HG03097 (cell line): ENCODE results near the gene FAM117B.
"Not testable (repeated sequence)": the region's sequence is repeated elsewhere in the genome, so short reads cannot be mapped to it uniquely, and the experiment has no call there.

ENCODE experiments used
- ATAC-seq: cut with Tn5 transposase; IDR thresholded peaks from one replicate; pipeline ENCODE4 v1.9.1; 2021; ENCODE audit not compliant: unreplicated experiment, low FRiP score

FAM117B gene

DNA sequence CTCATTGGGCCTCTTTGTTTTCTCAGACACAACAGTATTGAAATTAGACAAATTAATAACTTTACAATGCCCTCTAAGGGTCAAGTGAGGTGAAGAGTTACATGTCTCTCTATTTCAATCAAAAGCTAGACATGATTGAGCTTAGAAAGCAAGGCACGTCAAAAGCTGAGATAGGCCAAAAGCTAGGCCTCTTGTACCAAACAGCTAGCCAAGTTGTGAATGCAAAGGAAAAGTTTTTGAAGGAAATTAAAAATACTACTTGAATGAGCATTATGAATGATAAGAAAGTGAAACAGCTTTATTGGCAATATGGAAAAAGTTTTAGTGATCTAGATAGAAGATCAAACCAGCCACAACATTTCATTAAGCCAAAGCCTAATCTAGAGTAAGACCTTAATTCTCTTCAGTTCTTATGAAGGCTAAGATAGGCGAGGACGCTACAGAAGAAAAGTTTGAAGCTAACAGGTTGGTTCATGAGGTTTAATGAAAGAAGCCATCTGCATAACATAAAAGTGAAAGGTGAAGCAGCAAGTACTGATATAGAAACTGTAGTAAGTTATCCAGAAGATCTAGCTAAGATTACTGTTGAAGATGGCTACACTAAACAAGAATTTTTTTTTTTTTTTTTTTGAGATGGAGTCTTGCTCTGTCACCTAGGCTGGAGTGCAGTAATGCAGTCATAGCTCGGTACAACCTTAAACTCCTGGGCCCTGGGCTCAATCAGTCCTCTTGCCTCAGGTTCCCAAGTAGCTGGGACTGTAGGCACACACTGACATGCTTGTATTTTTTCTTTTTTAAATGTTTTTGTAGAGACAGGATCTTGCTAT, 65.5 kb downstream of the FAM117B start:
- ATAC-seq = no peak

DNA sequence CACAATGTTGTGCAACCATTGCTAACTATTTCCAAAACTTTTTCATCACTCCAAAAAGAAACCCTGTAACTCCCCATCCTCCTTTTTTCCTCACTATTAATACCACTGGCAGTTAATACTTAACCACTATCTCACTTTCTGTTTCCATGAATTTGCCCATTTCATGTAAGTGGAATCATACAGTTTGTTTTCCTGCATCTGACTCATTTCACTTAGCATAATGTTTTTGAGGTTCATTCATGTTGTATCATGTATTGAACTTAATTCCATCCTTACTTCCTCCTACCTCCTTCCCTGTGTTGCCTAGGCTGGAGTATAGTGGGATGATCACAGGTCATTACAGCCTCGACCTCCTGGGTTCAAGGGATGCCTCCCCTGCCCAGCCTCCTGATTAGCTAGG, 68.3 kb downstream of the FAM117B start:
- ATAC-seq = no peak

DNA sequence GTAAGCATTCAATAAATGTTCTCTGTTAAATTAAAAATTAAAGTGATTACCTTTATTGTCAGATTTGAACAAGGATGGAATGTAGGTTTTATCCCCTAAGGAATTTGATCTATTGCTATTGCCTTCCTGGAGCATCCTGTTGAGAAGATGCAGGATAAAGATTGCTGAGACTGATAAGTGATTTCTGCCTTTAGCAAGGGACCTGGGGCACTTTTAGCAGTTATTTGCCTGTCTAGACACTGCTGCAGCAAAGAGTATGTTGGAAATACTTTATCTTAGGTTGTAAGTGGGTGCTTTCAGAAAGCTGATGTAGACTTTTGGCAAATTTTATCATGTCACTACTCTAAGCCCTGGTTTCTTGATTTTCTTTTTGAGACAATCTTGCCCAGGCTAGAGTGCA, 69.5 kb downstream of the FAM117B start:
- no peak for ATAC-seq

DNA sequence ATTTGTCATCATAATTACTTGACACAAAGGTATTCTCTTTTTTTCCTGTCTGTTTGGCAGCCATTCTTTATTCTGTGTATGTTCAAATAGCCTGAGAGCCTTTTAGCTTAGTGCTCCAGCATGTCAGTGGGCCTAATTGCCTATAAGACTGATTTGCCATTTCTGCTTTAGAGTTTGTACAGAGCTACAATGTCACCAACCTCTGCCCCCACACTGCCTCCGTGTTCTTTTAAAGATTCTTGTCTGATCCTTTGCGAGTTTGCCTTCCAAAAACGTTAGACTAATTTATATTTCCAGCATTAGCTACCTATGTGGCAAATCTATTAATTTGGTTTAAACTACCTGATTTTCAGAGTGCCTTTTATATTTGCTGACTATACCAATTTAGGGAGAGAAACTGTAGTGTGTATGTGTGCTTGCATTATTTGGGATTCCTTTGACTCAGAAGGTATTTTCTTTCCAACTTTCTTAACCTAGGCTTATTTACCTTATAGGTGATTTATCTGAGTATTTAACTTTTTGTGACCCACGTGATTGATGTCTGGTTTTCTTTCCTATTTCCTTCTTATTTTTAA, 70.8 kb downstream of the FAM117B start:
- no peak for ATAC-seq

DNA sequence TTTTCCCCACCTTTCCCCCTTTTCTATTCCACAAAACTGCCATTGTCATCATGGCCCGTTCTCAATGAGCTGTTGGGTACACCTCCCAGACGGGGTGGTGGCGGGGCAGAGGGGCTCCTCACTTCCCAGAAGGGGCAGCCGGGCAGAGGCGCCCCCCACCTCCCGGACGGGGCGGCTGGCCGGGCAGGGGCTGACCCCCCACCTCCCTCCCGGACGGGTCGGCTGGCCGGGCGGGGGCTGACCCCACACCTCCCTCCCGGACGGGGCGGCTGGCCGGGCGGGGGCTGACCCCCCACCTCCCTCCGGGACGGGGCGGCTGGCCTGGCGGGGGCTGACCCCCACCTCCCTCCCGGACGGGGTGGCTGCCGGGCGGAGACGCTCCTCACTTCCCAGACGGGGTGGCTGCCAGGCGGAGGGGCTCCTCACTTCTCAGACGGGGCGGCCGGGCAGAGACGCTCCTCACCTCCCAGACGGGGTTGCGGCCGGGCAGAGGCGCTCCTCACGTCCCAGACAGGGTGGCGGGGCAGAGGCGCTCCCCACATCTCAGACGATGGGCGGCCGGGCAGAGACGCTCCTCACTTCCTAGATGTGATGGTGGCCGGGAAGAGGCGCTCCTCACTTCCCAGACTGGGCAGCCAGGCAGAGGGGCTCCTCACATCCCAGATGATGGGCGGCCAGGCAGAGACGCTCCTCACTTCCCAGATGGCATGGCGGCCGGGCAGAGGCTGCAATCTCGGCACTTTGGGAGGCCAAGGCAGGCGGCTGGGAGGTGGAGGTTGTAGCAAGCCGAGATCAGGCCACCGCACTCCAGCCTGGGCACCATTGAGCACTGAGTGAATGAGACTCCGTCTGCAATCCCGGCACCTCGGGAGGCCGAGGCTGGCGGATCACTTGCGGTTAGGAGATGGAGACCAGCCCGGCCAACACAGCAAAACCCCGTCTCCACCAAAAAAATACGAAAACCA, 80.5 kb downstream of the FAM117B start:
- ATAC-seq = not testable (repeated sequence)

DNA sequence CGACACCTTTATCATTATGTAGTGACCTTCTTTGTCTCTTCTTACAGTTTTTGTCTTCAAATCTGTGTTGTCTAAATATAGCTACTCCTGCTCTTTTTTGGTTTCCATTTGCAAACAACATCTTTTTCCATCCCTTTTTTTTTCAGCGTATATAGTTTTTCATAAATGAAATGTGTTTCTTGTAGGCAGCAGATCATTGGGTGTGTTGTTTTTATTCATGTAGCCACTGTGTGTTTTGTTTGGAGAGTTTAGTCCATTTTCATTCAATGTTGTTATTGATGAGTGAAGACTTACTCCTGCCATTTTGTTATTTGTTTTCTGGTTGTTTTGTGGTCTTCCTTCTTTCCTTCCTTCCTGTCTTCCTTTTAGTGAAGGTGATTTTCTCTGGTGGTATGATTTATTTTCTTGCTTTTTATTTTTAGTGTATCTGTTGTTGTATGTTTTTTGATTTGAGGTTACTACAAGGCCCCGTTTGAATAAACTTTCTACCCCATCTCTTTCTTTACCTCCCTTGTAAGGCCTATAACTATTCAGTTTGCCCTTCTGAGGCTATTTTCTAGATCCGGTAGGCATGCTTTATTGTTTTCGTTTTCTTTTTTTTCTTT, 81.4 kb downstream of the FAM117B start:
- ATAC-seq = no peak

DNA sequence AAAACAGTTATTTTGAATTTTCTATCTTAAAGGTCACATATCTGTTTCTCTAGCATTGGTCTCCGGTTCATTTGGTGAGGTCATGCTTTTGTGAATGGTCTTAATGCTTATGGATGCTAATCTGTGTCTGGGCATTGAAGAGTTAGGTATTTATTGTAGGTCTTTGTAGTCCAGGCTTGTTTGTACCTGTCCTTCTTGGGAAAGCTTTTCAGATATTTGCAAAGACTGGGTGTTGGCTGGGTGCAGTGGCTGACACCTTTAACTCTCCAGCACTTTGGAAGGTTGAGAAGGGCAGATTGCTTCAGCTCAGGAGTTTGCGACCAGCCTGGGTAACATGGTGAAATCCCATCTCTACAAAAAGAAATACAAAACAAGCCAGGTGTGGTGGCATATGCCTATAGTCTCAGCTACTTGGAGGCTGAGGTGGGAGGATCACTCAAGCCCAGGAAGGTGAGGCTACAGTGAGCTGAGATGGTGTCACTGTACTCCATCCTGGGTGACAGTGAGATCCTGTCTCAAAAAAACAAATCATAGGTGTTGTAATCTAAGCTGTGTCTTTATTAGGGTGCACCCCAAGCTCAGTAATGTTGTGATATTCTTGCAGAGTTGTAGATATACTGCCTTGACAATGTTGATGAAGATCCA, 82.3 kb downstream of the FAM117B start:
- no peak for ATAC-seq

DNA sequence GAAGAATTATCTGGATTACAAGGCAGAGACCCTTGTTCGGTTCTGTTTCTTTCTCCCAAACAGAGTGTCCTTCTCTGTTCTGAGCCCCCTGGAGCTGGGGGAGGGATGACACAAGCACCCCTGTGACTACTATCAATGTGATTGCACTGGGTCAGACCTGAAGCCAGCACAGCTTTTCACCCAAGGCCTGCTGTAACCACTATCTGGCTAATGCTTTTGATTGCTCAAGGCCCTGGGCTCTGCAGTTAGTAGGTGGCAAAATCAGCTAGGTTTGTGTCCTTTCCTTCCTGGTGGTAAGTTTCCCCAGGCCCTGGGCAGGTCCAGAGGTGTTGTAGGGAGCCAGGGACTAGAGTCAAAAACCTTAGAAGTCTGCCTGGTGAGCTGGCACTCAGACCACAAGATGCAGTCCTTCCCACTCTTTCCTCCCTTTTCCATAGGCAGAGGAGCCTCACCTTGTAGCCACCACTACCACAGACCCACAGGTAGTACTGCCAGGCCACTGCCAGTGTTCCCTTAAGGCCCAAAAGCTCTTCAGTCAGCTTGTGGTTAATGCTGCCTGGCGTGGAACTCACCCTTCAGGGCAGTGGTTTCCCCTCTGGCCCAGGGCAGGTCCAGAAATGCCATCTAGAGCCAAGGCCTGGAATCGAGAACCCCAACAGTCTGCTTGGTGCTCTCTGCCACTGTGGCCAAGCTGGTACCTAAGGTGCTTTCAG, 83.0 kb downstream of the FAM117B start:
- ATAC-seq = no peak

DNA sequence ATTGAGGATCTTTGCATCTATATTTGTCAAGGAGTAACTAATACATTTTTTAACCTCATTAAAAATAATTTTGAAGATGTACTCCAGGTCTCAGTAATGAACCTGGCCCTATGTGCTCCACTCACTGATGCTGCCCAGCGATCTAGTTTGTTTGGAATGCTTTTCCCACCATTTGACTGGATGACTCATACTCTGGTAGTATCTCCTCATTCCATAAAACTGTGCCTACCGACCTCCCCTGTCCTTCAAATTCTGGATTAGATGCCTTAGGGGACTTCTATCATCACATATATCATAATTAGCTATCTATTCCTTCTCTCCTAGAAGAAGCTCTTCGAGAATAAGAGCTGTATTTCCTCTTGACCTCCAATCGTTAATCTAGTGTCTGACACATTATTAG, 83.8 kb downstream of the FAM117B start:
- ATAC-seq = no peak

DNA sequence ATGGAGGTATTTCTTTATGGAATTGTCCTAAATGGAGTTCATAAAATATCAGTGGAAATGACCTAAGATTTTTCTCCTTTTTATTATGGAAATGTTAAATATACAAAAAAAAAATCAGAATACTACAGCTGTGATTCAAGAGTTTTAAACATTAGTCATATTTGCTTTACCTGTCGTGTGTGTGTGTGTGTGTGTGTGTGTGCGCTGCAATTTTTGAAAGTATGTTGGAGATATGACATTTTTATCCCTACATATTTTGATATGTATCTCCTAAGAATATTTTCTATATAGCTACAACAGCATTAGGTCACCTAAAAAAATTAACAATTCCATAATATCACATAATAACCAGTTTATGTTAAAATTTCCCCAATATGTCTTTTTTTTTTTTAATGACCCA, 85.5 kb downstream of the FAM117B start:
- no peak for ATAC-seq

DNA sequence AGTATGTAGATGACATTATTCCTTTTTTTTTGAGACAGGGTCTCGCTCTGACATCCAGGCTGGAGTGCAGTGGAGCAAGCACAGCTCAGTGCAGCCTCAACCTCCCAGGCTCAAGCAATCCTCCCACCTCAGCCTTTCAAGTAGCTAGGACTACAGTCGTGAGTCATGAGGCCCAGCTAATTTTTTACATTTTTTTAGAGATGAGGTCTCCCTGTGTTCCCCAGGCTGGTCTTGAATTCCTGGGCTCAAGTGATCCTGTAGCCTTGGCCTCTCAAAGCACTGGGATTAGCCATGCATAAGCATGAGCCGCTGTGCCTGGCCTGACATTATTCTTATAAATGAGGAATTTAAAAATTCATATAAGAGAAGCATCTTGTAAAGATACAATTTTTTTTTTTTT, 86.9 kb downstream of the FAM117B start:
- ATAC-seq = no peak

DNA sequence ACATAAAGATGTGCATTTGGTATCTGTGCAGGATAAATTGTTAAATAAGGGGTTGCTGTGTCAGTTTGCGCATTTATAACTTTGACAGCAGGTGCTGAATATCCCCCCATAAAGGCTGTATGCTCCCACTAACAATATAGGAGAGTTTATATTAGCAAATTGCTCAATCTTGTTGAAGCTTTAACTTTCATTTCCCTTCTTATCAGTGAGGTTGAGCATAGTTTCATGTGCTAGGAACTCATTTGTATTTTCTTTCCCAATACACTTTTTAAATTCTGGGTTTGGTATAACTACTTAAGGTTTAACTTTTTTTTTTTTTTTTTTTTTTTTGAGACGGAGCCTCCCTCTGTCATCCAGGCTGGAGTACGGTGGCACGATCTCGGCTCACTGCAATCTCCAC, 89.0 kb downstream of the FAM117B start:
- ATAC-seq = no peak

DNA sequence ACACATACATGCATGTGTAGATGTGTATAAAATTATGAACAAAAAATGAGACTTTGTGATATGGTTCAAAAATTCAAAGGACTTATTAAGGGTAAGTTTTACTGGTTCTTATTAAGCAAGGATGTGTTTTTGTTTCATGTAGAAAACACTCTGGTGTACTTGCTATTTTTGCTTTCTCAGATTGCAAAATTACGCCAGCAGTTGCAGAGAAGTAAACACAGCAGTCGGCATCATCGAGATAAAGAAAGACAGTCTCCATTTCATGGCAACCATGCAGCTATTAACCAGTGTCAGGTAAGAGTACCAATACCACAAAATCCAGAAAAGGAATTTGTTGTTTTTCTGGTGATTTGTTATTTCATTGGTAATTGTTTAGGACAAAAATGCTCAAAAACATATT, 91.3 kb downstream of the FAM117B start:
- ATAC-seq = no peak

DNA sequence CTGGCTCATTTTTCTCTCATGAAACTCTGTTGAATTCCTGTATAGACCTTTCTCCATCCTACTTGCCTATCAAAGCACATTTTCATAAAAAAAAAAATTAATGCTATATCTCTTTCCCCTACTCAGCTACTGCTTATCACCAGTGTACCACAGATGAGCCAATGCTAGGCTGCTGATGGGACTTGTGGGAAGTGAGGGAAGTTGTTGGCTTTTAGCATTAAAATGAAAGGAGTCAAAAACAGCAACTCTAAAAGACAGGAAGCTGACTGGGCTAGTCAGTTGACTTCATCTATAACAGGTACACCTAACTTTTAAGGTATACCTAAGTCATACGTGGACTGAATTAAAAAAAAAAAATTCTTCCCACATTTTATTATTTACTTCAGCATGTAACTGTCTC, 102.1 kb downstream of the FAM117B start:
- no peak for ATAC-seq

DNA sequence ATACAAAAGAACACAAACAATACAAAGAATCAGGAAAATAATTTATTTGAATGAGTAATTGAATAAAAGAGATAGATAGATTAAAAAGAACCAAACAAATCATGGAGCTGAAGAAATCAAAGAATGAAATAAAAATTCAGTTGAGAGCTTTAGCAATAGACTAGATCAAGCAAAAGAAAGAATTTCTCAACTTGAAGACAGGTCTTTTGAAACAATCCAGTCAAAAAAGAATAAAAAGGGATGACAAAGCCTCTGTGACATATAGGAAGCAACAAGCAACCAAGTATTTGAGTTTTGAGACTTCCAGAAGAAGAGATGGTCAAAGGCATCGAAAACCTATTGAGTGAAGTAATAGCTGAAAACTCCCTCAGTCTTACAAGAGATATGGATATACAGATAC, 108.8 kb downstream of the FAM117B start:
- ATAC-seq = no peak

DNA sequence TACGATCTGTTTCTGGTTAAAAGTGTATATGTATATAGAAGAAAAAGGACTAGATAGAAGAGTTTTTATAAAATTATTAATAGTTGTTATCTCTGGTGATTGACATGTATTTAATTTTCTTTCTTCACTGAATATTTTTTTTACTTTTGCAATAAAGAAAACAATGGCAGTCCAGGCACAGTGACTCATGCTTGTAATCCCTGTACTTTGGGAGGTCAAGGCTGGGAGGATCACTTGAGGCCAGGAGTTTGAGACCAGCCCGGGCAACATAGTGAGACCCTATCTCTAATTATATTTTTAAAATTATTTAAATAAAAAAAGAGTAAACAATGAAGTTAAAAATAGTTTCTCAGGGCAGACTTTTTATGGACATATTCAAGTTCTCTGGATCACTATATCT, 114.7 kb downstream of the FAM117B start:
- ATAC-seq = no peak

DNA sequence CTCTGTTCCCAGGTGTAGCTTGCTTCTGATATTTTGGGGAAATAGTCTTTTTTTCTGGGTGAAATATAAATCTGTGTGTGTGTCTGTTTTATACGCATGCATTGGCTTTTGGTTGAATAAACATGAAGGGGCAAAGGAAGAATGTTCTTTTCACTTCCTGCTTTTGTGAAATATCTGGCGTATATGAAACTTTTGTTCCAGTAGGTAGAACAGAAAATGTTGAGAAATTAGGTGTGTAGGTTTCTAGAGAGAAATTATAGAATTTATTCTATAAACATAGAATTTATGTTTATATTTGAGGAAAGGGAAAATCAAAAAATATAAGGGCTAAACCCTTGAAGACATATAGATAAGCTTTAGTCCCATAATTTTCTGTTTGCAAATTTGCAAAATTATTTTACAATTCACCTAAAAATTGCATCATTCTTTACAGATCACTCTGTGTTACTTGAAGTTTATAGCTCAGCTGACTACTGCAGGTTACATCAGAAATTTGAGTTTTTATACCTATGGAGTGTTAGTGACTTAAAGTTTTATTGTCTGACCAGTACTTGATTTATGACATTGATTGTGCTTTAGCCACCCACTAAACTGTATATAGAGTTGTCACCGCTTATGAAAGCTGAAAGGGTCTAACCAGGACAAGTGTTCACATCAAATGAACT, 116.1 kb downstream of the FAM117B start:
- no peak for ATAC-seq

DNA sequence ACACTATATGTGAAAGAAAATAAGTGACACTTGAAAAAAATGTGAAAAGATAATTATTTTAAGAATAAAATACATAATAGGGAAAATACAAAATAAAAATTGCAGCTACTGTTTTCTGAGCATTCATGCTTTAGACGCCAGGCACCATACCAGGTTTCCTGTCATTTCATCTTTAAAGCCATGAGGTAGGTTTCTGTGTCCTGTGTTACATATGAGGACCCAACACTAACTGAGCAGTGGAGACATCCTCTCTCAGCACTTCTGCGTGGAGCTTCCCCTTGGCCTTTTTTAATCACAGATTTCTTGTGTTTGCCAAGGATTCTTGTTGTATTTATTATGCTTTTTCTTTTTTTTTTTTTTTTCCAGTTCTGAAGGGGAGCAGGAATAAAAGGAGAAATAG, 117.3 kb downstream of the FAM117B start:
- ATAC-seq = no peak

DNA sequence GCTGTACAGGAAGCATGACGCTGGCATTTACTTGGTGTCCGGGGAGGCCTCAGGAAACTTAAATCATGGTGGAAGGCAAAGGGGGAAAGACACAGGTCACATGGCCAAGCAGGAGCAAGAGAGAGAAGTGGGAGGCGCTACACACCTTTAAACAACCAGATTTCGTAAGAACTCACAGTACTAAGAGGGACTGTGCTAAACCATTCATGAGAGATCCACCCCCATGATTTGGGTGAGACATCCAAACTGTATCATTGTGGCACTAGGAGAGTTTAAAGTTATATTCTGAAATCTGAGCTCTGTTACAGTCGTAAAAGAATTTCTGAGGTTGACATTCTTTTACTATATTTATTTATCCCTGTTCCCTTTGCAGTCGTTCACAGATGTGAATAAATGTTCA, 120.2 kb downstream of the FAM117B start:
- no peak for ATAC-seq
